OCI-M2 (cell line): ENCODE data around the gene RXRB.

Source experiments
- DNase-seq: peaks from one replicate; lab custom pipeline; 2025; ENCODE audit not compliant: unreplicated experiment; lab: John Stamatoyannopoulos, UW

The RXRB gene

GRCh38 chr6:33198159-33198852, 2.2 kb downstream of the RXRB start:
- DNase-seq: no peak

GRCh38 chr6:33197431-33198048, 2.9 kb downstream of the RXRB start:
- peak; percentile 25 for DNase-seq

GRCh38 chr6:33195304-33196165, 4.9 kb downstream of the RXRB start:
- DNase-seq: no peak

- no peak for DNase-seq
These were observed 6.0 kb downstream of the RXRB start for GRCh38 chr6:33194431-33194979.

GRCh38 chr6:33193619-33194018, 6.8 kb downstream of the RXRB start:
- DNase-seq: no peak

- DNase-seq: no peak
These were observed 7.5 kb downstream of the RXRB start for GRCh38 chr6:33192671-33193602.

GRCh38 chr6:33192105-33192646, 8.3 kb downstream of the RXRB start, which contains the start of gene COL11A2:
Gene COL11A2 (minus strand): TSS chr6:33192467. CDS start chr6:33192240, 227 bp downstream.
- DNase-seq: no peak

- DNase-seq: no peak
These were observed 8.9 kb downstream of the RXRB start for GRCh38 chr6:33191383-33192104.

GRCh38 chr6:33190504-33191107, 9.9 kb downstream of the RXRB start:
- no peak for DNase-seq

GRCh38 chr6:33189625-33190448, 10.6 kb downstream of the RXRB start:
- DNase-seq: no peak

- no peak for DNase-seq
These were observed 11.3 kb downstream of the RXRB start for GRCh38 chr6:33189164-33189563.

GRCh38 chr6:33187809-33188208, 12.7 kb downstream of the RXRB start:
- no peak for DNase-seq

GRCh38 chr6:33185654-33186187, 14.7 kb downstream of the RXRB start:
- DNase-seq: no peak

- no peak for DNase-seq
These were observed 15.3 kb downstream of the RXRB start for GRCh38 chr6:33185190-33185589.

- no peak for DNase-seq
These were observed 17.3 kb downstream of the RXRB start for GRCh38 chr6:33183071-33183683.

- no peak for DNase-seq
These were observed 19.3 kb downstream of the RXRB start for GRCh38 chr6:33181141-33181540.

GRCh38 chr6:33178755-33179475, 21.6 kb downstream of the RXRB start:
- no peak for DNase-seq
